Panc1 (cell line): Measurements from ENCODE around the gene SH3BP2. TPM values are rescaled to one million over a fixed set of nuclear protein-coding genes. Genes with fewer than 3 reads are reported as not detected.

ENCODE experiments used
- ATAC-seq: fragments of 200-7000 bp; cut with Tn5 transposase; 2 replicates; pipeline ENCODE4 v1.9.1; 2020; ENCODE audit warnings: mild to moderate bottlenecking, moderate library complexity
- BruUV-seq: library from RNA; stranded (reverse); fragments of 400-500 nt; replicated peaks from 2 replicates; lab custom pipeline; 2021; lab: Mats Ljungman, UMichigan
- CTCF ChIA-PET: fragments of 300-600 bp; sonication (Branson Sonifier 250); formaldehyde crosslinking; loops from one replicate; lab custom pipeline; 2022; ENCODE audit warnings: antibody characterized with exemption; lab: Charles Lee
- POLR2A ChIA-PET: fragments of 300-600 bp; sonication (Branson Sonifier 250); formaldehyde crosslinking; loops from one replicate; lab custom pipeline; 2022; ENCODE audit warnings: antibody characterized with exemption; lab: Charles Lee
- DNase-seq: peaks from one replicate; pipeline ENCODE4 v3.0.0-alpha.2; 2010; ENCODE audit warnings: low read depth, low spot score
- H3K27ac ChIP-seq: 2 replicates; pipeline ENCODE4 v1.5.1; 2011; ENCODE audit warnings: mild to moderate bottlenecking, low read length, inconsistent platforms
- H3K27me3 ChIP-seq: fragments of 200-500 bp; sonication (Bioruptor generic); 2 replicates; pipeline ENCODE4 v1.6.0; 2014; ENCODE audit warnings: low read length, inconsistent platforms; ENCODE audit not compliant: control insufficient read depth, insufficient read depth
- H3K36me3 ChIP-seq: fragments of 200-500 bp; sonication (Bioruptor generic); 2 replicates; pipeline ENCODE4 v1.5.1; 2014; ENCODE audit warnings: inconsistent platforms, mild to moderate bottlenecking, low read length, moderate library complexity; ENCODE audit not compliant: control insufficient read depth, insufficient read depth
- H3K4me1 ChIP-seq: 2 replicates; pipeline ENCODE4 v1.5.1; 2011; ENCODE audit warnings: inconsistent platforms, mild to moderate bottlenecking, low read length, moderate library complexity; ENCODE audit not compliant: control insufficient read depth, insufficient read depth
- H3K4me3 ChIP-seq, 2 experiments: 2 replicates each; pipeline ENCODE4 v1.5.1; 2011 to 2012; ENCODE audit warnings: low read depth in 2 of 2, low read length in 2 of 2, mild to moderate bottlenecking in 2 of 2, inconsistent platforms in 1 of 2, moderate library complexity in 1 of 2
- H3K9me3 ChIP-seq: fragments of 200-500 bp; sonication (Bioruptor generic); 2 replicates; pipeline ENCODE4 v1.5.1; 2014; ENCODE audit warnings: low read depth, mild to moderate bottlenecking, inconsistent platforms, low read length, moderate library complexity; ENCODE audit not compliant: control insufficient read depth, insufficient read depth
- CTCF ChIP-seq: fragments of 450-650 bp; IDR thresholded peaks from 2 replicates; pipeline ENCODE4 v1.5.1; 2017; ENCODE audit warnings: mild to moderate bottlenecking
- POLR2AphosphoS5 ChIP-seq: IDR thresholded peaks from 2 replicates; pipeline ENCODE4 v1.6.1; 2012; ENCODE audit warnings: mild to moderate bottlenecking, low read depth, low read length, moderate library complexity
- REST ChIP-seq, 2 experiments: IDR thresholded peaks; 2 replicates each; pipeline ENCODE4 v1.6.1; 2011 to 2012; ENCODE audit warnings: low read depth in 2 of 2, control low read depth in 1 of 2, low read length in 1 of 2, mild to moderate bottlenecking in 1 of 2, moderate library complexity in 1 of 2; ENCODE audit not compliant: insufficient read depth in 1 of 2
- SIN3A ChIP-seq: IDR thresholded peaks from 2 replicates; pipeline ENCODE4 v1.6.1; 2012; ENCODE audit warnings: low read depth, mild to moderate bottlenecking, low read length, moderate library complexity, borderline replicate concordance; ENCODE audit not compliant: insufficient read depth
- TCF7L2 ChIP-seq: IDR thresholded peaks from 2 replicates; pipeline ENCODE4 v1.6.1; 2011; ENCODE audit warnings: mild to moderate bottlenecking, low read depth, low read length, inconsistent platforms
- in situ Hi-C: cut with HindIII; loops from 2 replicates; pipeline ENCODE4 v1.10.0; 2016; ENCODE audit warnings: low sequenced_read_pairs, low pct_unique_long_range_greater_than_20kb
- intact Hi-C: fragments of 100-400 bp; cut with micrococcal nuclease; formaldehyde crosslinking; loops from one replicate; pipeline ENCODE4 v1.10.0; 2022; ENCODE audit not compliant: unreplicated experiment
- total RNA-seq: library from RNA; stranded (reverse); gene quantifications from one replicate; pipeline ENCODE4 v1.2.1, GENCODE V29; 2021; ENCODE audit not compliant: unreplicated experiment

The SH3BP2 gene
- total RNA-seq, 1 experiment from 2014 or later, result 93.4 TPM

- in situ Hi-C loops, result no loop called here
- no TSS peak for BruUV-seq
- CTCF ChIA-PET, result no interaction called here
Observed at GRCh38 chr4:2763511-2763967, 29.3 kb upstream of the SH3BP2 start.

GRCh38 chr4:2765832-2766526 lies 26.9 kb upstream of the SH3BP2 start:
- BruUV-seq, result no TSS peak
- DNase-seq (no peak), ATAC-seq (no peak)
- ChIA-PET POLR2A (no interaction called here), CTCF (no interaction called here)
- no peaks in the 10 kb centered on the region for H3K27me3 ChIP-seq
- intact Hi-C loops, result loop anchor here (10.0 kb wide), 1 partner anchor 169 kb away; no protein-coding TSS in a partner anchor
- in situ Hi-C loops, result no loop called here
- H3K9me3 ChIP-seq, result no peaks in the 10 kb centered on the region
- H3K27ac ChIP-seq, result no peak overlapping the region
- no peak overlapping the region for H3K4me3 ChIP-seq
- TF ChIP-seq REST (IDR thresholded peaks at IDR 0.05; ENCODE audit: insufficient read depth in 1 of 2, low read depth in 2 of 2, low read length in 1 of 2), result no peak
- H3K4me1 ChIP-seq, result no peaks in the 10 kb centered on the region
- H3K36me3 ChIP-seq, result no peaks in the 10 kb centered on the region

More at GRCh38 chr4:2763511-2763967, 29.3 kb upstream of the SH3BP2 start:
- Histone ChIP-seq H3K27me3 (no peaks in the 10 kb centered on the region), H3K36me3 (no peaks in the 10 kb centered on the region), H3K4me3 (peak overlapping the region; percentile 48 to 58), H3K4me1 (no peaks in the 10 kb centered on the region), H3K27ac (peak overlapping the region; percentile 48; the same call in 1 of the 2 replicates), H3K9me3 (no peaks in the 10 kb centered on the region)
- TF ChIP-seq TCF7L2 (no peak), CTCF (no peak), REST (IDR thresholded peaks at IDR 0.05; ENCODE audit: insufficient read depth in 1 of 2, low read depth in 2 of 2, low read length in 1 of 2) (no peak), POLR2AphosphoS5 (no peak), SIN3A (no peak)
- POLR2A ChIA-PET, result interaction anchor here (0.7 kb wide), 1 partner anchor 17 kb away, joined by 5 read pairs; no protein-coding TSS in a partner anchor
- intact Hi-C loops, result loop anchor here (10.0 kb wide), 1 partner anchor 171 kb away; no protein-coding TSS in a partner anchor
- DNase-seq, result no peak
- ATAC-seq, result peak; percentile 50
